Lung microvascular endothelial cell (primary cell): ENCODE results near the gene C1QTNF1. TPM values are rescaled to one million over a fixed set of nuclear protein-coding genes. Genes with fewer than 3 reads are reported as not detected.

Experiments
- DNase-seq, 2 donors: peaks; one replicate each; pipeline versions ENCODE4 v3.0.0 to v3.0.0-alpha.2; 2010; ENCODE audit warnings: low read depth in 2 of 2
- total RNA-seq: library from RNA; depleted of rRNA; stranded (reverse); fragments of >200 nt; gene quantifications from 2 replicates; pipeline ENCODE4 v1.2.1, GENCODE V29; 2014

C1QTNF1 gene
- total RNA-seq, 1 donor from 2014 or later: 11.9 TPM

DNA sequence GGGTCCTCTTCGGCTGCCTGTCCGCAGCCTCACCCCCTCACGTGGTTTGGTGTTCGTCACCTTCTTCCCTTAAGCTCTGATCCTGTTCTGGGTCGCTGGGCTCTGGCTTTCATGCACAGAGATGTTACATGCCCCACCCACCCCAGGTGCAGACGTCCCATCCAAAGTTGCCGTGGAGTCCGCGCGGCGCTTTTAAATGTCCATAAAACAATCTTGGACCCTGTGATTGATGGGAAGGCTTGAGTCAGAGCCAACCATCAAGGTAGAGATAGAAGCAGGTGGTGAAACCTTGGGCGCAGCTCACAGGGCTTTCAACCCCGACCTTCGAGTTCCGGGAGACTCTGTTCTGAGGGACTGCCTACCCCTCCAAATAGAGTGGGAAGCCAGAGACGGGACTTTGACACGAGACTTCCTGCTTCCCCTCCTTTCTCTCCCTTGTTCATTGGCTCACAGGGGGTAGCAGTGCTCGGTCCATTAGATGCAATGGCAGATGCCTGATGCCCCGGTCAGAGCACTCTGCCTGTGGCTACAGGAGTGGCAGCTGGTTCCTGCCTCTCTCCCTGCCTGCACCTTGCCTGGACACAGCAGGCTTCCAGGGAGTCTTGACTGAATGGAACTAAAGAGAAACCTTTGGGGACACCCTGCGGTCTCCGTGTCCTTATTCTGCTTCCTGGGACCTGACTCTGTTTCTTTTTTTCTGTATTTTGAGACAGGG lies 54.7 kb downstream of the C1QTNF1 start:
- no peak for DNase-seq

DNA sequence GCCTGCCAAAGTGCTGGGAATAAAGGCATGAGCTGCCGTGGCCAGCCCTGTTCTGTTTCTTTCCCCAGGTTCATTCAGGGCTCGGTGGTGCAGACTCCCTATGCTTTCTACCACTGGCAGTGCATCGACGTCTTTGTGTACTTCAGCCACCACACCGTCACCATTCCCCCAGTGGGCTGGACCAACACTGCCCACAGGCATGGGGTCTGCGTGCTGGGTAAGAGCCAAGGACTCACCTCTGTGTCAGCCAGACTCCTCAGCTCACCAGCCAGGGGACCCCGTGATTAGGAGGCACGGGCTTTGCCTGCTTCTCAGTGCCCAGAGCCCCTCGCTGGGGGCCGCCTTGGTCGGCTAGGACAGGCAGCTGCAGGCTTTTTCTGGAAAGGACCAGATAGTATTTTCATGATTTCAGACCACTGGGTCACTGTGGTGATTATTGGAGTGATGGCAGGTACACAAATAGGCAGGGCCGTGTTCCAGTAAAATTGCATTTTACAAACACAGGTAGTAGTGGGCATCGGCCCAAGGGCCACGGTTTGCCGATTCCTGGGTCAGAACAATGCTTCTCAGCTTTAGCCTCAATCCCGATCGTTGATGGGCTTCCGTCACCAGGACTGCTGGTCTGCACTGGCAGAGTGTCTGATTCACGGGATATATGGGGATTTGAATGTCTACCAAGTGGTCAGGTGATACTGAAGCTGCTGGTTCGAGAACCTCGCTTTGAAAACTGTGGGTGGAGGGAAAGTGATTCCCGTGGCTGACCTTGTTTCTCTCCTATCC lies 55.6 kb downstream of the C1QTNF1 start:
- no peak for DNase-seq

DNA sequence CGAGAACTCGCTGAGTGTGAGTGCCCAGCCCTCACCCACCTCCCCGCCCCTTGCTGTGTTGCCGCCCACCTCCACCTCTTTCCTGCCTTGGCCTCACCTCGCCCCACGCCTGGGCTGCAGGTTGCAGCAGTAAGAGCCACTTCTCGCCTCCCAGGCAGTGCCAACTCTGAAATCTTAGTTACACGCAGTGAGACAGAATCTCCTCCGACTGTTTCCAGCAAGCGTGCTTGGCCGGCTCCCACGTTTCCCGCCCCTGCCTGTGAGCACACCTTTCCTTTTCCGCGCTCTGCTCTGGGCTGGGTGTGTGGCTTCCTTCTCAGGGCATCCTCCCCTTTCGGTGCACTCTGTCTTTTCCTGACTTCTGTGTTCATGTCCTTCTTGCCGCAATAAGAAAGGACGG lies 56.4 kb downstream of the C1QTNF1 start:
- no peak for DNase-seq

DNA sequence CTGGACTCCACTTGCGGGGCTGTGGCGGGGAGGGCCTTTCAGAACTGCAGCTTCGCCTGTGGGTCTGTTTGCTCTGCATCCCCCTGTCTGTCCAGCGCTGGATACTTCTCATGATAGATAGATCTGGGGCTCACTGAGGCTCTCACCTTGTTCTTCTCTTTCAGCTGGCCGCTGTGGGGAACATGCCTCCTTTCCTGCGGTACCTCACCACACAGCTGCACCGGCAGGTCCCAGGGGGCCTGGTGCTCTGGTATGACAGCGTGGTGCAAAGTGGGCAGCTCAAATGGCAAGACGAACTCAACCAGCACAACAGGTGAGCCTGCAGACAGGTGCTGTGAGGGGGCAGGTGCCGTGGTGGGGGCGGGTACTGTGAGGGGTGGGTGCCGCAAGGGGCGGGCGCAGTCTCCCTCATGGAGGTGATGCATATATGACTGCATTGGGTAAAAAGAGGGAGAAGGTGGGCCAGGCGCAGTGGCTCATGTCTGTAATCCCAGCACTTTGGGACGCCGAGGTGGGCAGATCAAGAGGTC lies 56.9 kb downstream of the C1QTNF1 start:
- DNase-seq: no peak

DNA sequence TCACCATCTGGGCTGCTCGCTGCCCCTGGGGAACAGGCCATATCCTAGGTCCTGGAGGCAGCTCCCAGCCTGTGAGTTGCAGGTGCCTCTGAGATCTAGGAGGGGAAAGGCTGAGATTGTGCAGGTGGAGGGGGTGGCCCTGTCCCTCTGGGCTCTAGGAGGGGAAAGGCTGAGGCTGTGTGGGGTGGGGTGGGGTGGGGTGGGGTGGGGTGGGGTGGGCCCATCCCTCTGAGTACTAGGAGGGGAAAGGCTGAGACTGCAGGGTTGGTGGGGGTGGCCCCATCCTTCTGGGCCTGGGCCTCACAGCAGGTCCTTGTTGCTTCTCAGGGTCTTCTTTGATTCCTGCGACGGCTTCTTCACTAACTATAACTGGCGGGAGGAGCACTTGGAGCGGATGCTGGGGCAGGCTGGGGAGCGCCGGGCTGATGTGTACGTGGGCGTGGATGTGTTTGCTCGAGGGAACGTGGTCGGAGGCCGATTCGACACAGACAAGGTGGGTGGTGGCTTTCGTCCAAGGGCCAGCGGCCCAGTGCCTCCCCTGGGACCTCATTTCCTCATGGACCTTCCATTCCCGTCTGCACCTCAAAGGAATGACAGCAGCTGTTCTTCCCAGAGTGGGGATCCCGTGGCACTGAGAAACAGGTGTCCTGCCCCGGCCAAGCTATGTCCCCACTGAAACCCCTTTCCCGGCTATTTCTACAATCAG lies 57.8 kb downstream of the C1QTNF1 start:
- DNase-seq: no peak

DNA sequence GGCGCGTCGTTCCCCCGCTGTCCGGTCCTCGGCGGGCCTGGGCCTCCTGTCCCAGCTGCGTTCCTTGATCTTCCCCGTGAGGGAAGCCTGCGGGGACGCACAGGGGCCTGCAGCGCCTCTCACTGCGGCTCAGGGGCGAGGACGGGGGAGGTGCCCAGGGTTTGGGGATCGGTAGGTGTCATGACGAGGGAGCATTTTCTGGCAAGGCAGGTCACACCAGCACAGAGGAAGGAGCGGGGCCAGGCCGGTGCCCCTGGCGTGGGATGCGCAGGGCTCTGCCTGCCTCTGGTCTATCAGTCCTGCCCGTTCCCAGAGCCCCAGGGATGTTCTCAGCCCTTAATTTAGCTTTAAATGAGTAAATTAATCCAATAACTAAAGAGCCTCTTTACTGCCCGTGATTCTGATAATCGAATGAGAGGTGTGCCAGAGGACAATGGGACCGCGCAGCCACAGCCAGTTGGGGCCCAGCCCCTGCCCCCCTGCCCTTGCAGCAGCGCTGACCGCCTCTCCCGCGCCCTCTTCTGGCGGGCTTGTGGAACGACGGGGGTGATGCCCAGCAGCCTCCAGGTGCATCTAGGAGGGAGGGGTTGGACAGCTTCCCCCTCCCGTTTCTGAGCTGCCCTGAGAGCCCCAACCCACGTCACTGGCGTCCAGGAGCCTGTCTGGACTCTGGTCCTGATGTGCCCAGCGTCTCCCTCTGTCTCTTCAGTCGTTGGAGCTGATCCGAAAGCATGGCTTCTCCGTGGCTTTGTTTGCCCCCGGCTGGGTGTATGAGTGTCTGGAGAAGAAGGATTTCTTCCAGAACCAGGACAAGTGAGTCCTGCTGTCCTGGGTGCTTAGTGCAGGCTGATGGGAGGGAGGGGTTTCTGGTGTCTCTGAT lies 58.6 kb downstream of the C1QTNF1 start:
- DNase-seq: peak; percentile 36 to 66

DNA sequence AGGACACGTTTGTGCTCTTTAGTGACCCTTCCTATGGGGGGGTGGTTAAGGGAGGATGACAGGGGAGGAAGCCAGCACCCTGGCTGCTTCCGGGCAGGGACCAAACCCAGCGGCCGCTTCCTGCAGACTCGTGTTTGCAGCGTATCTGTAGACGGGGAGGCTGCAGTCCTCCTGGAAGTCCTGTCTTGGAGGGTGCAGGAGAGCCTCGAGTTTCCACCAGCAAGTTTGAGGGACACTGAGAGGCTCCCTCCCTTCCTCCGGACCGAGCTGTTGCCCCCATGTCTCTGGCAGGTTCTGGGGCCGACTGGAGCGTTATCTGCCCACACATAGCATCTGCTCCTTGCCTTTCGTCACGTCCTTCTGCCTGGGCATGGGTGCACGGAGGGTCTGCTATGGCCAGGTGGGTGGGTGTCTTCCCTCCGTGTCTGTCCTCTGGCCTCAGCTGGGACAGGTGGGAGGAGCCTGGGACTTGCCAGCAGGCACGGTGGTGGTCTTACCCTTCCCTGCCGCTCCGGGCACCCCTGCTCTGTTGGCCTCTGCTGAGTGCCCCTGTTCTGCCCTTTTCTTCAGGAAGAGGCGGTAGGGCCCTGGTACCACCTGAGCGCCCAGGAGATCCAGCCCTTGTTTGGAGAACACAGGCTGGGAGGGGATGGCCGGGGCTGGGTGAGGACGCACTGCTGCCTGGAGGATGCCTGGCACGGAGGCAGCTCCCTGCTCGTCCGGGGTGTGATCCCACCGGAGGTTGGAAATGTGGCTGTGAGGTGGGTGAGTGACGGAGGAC lies 59.4 kb downstream of the C1QTNF1 start:
- no peak for DNase-seq

DNA sequence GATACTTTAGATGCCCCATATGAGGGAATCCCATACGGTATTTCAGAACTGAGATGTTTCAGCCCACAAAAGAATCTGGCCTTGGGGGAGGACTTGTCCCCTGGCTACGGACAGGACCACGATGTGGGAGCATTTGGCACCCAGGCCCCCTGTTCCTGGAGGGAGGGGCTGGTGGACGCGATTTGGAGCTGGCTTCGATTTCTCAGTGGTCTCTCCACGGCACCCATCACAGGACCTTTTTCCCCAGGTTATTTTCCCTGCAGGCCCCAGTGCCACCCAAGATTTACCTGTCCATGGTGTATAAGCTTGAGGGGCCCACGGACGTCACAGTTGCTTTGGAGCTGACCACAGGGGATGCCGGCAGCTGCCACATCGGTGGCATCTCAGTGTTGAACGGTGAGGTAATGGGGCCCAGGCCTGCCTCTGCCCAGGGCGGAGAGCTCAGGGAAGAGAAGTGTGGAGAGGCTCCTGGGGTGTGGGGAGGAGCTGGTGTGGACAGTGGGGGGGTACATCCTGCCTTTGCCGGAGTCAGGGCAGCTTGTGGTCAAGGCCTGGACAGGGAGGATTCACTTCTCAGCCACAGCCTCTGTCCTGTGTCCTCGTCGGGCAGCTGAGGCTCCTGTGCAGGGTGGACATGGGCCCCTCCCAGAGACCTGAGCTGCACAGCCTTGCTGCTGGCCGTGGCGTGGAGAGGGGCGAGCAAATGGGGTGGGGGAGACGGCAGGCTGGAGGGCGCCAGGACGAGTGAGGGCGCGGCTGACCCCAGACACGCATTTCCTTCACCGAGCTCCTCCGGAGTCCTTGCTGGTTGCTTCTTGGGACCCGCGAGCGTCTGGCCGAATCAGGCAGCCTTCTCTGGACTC lies 60.6 kb downstream of the C1QTNF1 start:
- DNase-seq: no peak

DNA sequence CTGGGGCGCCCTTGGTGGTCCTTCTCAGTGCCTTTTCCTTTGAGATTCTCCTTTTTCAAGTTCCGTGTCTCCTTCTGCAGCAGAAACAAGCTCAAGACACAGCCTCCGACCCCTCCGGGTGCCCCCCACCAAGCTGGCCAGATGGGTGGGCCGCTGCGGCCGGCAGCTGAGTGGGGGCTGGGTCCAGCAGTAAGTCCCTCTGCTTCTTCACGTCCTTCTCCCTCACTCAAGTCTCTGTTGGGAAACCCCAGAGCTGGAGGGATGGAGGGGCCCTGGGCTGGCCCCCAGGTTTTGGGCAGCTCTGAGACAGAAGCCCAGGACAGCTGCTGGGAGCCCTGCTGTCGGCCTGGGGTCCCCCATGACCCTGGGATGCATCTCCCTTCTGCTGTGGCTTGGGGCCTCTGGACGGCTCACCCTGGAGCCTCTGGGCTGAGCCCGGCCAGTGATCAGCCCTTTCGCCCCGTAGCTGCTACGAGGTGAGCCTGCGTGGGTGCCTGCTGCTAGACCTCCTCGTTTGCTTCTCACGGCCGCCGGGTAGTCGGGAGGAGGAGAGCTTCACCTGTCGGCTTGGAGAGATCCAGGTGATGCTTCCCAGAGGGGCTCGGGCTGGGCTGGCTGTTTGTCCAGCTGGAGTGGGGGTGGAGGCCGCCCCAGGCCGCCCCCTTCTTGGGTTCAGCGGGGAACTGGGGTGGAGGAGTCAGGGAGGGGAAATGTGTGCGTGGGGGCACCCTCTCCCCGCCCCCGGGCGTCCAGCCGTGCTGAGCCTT lies 61.4 kb downstream of the C1QTNF1 start:
- DNase-seq: no peak

DNA sequence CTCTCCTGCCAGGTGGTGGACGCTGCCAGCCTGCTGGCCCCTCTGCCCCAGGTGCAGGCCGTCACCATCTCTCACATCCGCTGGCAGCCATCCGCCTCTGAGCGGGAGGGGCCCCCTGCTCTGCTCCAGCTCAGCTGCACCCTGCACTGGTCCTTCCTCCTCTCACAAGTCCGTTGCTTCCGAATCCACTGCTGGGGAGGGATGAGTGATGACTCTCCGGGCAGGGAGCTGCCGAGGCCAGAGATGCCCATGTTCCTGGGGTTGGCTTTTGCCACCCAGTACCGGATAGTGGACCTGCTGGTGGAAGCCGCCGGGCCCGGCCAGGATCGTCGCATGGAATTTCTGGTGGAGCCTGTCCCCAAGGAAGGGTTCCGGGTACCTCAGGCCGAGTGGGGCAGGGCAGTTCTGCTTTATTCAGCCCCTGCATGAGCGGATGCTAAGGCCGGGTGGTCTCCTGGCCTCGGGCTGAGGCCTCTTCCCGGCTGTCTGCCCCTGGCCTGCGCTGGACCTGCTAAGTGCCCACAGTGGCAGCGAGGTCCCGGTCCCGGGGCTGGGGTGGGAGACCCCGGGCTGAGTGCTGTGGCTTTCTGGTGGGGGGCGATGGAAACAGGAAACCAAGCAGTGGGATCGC lies 62.1 kb downstream of the C1QTNF1 start:
- DNase-seq: no peak

DNA sequence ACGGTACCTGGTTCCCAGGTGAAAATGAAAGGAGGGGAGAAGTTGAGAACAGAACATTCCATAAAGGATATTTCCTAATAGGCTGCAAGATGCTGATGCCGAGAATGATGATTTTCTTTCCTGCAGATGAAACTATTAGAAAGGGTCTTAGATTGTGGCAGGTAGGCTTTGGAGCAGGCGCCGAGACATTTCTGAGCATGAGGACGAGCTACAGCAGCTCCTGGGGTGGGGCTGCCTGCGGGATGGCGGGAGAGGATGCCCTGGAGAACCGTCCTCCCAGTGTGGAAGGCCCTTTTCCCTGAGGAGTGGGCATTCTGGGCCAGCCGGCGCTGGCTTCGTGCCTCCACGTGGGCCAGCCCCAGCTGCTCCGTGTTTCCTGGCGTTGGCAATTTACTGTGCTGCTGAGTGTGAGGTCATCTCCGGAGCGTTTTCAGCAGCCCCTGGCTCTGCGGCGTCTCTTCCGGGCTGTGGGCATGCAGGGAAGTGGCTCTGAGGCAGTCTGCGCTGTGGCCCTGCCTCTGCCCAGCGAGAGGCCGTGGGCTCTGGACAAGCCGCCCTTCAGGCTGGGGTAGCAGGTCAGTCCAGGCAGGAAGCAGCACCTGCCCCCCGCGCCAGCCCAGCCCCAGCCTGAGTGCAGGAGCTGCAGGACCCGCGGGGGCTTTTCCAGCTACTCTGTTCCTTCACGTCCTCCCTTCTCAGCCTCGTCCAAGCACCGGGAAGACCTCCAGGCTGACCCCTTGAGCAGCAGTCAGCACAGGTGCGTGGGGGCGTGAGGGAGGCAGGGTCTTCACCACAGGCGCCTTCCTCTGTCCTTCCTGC lies 62.8 kb downstream of the C1QTNF1 start:
- DNase-seq: peak in 1 of 2 donors; percentile 65

DNA sequence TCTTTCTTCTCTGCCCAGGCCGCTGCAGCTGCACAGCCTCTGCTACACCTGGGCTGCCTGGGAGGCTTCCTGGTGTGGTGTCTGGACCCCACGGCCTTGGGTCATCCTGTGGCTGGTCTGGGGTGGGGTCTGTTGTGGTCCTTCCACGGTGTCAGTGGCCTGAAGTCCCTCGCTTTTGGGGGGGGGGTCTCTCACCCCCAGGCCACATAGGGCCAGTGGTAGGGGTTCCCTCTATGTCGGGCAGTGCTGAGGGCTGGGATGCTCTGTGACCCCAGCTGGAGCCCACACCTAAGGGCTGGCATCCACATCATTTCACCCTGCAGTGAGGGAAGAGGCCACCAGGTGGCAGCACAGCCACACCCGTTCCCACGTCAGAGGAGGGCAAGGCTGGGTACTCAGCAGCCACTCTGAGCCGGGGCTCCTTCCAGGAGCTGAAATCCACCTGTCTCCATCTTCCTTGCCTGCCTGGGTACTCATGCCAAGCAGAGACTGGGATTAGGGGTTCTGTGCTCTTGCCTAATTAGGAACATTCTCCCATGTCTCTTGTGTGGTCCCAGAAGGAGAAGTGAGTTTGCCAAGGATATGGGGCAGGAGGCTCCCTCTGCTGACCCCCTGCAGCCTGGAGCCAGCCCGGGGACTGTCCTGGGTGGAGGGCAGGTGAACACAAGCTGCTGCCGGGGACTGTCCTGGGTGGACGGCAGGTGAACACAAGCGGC lies 63.6 kb downstream of the C1QTNF1 start:
- DNase-seq: peak; percentile 49 to 66

DNA sequence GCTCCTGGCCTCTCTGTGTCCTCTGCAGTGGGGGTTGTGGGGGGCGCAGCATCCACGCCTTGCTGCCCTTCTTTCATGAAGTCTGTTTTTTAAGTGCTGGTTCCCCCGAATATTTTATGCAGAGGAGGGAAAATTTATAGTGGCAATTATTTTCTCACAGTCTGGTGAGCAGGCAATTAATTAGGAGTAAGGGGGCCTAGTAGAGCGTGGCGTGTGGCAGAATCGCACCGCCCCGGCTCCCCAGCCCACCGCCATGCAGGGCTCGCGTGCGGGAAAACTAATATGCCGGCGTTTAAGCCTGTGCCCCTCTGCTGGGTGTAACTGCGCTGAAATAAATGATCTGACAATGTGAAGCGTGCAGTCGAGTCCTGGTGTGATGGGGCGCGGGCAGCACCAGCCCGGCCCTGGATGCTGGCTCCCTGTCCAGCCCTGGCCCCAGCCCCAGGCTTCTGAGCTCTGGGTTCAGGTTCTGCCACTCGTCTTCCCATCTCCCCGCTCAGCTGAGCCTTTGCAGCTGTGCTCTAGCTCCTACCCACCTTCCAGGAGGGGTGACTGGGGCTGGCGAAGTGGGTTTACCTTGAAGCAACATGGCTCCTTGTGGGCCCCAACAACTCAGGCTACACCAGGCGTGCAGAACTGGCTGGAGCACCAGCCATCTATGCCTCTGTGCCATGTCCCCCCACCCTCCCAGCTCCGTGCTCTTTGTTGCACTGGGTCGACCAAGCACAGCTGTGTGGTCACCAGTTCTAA lies 64.5 kb downstream of the C1QTNF1 start:
- DNase-seq: no peak

DNA sequence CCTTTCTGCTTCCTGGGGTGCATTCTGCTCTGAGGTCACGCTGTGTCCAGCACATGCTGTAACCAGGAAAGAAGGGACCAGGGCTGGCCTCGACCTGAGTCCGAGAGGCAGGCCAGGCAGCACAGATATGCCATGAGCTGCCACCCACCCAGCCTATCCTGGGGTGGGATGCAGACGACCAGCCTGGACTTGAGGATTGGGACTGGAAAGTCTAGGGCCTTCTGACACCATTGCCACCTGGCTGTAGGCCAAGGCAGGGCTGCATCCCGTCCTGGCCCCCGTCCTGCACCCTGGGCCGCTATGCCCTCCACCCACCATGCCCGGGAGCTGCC lies 65.0 kb downstream of the C1QTNF1 start:
- no peak for DNase-seq

DNA sequence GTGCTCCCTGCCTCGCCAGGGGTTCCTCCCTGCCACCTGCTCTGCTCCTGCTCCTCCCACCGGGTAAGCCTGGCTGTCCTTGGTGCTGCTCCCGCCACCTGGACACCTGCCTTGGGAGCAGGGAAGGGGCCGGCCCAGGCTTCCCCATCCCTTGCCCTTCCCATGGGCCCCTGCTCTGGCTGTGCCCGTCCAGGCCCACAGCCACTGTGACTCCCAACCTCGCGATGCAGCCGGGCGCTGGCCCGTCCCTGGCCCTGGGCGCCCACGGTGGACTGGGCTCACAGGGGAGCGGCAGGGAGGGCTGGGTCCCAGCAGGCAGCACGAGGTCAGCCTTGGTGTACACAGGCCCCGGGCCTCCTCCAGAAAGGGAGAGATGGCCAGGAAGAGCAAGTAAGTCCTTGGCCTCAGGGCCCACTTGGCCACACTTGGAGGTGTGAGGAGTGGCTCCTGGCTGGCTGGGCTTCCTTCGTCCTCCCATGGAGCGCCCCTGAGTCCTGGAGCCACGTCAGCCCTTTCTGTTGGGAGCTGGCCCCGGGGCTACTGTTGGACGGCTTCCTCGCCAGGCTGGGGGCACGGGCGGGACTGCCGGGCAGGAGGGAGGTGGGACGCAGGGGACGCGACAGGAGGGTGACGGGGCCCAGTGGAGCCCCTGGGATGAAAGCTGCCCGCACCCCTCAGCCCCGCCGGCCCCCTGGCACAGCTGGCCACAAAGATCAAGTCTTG lies 65.9 kb downstream of the C1QTNF1 start:
- DNase-seq: no peak
